ENCODE results near the gene SIK1.
A peak's percentile ranks its signal among the peaks of the same experiment; 100 is the strongest.
"Not testable (repeated sequence)": the region's sequence is repeated elsewhere in the genome, so short reads cannot be mapped to it uniquely, and the experiment has no call there.

Gene SIK1

GRCh38 chr21:43467785-43468184, 40.9 kb upstream of the SIK1 start (continued):
- TF ChIP-seq, protein P1, sequence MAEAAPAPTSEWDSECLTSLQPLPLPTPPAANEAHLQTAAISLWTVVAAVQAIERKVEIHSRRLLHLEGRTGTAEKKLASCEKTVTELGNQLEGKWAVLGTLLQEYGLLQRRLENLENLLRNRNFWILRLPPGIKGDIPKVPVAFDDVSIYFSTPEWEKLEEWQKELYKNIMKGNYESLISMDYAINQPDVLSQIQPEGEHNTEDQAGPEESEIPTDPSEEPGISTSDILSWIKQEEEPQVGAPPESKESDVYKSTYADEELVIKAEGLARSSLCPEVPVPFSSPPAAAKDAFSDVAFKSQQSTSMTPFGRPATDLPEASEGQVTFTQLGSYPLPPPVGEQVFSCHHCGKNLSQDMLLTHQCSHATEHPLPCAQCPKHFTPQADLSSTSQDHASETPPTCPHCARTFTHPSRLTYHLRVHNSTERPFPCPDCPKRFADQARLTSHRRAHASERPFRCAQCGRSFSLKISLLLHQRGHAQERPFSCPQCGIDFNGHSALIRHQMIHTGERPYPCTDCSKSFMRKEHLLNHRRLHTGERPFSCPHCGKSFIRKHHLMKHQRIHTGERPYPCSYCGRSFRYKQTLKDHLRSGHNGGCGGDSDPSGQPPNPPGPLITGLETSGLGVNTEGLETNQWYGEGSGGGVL (tag by site-specific recombination; IDR thresholded peaks at IDR 0.05): 0 out of 2 replicates have a peak, but pooled peaks have one; percentile 16
- TF ChIP-seq ZNF501 (tag by site-specific recombination; IDR thresholded peaks at IDR 0.05): no peak
- 0 out of 2 replicates have a peak, but pooled peaks have one; percentile 12 for TF ChIP-seq ZNF791 (tag by site-specific recombination; IDR thresholded peaks at IDR 0.05)
- TF ChIP-seq, protein P2, sequence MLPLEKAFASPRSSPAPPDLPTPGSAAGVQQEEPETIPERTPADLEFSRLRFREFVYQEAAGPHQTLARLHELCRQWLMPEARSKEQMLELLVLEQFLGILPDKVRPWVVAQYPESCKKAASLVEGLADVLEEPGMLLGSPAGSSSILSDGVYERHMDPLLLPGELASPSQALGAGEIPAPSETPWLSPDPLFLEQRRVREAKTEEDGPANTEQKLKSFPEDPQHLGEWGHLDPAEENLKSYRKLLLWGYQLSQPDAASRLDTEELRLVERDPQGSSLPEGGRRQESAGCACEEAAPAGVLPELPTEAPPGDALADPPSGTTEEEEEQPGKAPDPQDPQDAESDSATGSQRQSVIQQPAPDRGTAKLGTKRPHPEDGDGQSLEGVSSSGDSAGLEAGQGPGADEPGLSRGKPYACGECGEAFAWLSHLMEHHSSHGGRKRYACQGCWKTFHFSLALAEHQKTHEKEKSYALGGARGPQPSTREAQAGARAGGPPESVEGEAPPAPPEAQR (tag by site-specific recombination; IDR thresholded peaks at IDR 0.05): no peak
- 0 out of 2 replicates have a peak, but pooled peaks have one; percentile 54 for TF ChIP-seq ZNF239 (tag by site-specific recombination; IDR thresholded peaks at IDR 0.05)
- TF ChIP-seq ZNF544 (tag by site-specific recombination; IDR thresholded peaks at IDR 0.05): 0 out of 2 replicates have a peak, but pooled peaks have one; percentile 17
- peak; percentile 80; the same call in 1 of the 2 replicates for TF ChIP-seq ZNF621 (tag by site-specific recombination; IDR thresholded peaks at IDR 0.05)

DNA sequence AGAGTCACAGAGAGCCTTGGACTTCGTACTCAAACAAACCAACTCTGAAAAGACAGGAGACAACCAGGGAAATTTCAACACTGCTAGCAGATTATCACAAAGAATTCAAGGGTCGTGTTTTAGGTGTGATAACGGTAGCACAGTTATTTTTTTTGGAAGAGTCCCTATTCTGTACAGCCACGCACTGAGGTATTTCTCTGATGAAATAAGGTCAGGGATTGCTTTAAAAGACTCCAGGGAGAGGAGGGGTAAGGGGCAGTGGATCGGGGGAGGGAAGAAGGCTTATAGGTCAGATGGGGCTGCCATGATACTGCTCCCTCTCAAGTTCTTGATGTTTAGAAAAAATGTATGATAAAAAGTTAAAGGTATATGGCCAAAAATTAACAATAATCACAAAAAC, 38.2 kb upstream of the SIK1 start:
- H3K4me1 ChIP-seq (ENCODE audit: control insufficient read depth, insufficient read depth, low read length); CTCF ChIA-PET; H3K4me3 ChIP-seq (ENCODE audit: low read depth, low read length); H3K27ac ChIP-seq (ENCODE audit: extremely low read depth, low read depth, low read length); POLR2A ChIA-PET; H3K9me3 ChIP-seq (ENCODE audit: control insufficient read depth, insufficient read depth, low read depth, low read length); H3K36me3 ChIP-seq (ENCODE audit: control insufficient read depth in 2 of 2, insufficient read depth in 1 of 2, low read length in 2 of 2): not testable (repeated sequence)

DNA sequence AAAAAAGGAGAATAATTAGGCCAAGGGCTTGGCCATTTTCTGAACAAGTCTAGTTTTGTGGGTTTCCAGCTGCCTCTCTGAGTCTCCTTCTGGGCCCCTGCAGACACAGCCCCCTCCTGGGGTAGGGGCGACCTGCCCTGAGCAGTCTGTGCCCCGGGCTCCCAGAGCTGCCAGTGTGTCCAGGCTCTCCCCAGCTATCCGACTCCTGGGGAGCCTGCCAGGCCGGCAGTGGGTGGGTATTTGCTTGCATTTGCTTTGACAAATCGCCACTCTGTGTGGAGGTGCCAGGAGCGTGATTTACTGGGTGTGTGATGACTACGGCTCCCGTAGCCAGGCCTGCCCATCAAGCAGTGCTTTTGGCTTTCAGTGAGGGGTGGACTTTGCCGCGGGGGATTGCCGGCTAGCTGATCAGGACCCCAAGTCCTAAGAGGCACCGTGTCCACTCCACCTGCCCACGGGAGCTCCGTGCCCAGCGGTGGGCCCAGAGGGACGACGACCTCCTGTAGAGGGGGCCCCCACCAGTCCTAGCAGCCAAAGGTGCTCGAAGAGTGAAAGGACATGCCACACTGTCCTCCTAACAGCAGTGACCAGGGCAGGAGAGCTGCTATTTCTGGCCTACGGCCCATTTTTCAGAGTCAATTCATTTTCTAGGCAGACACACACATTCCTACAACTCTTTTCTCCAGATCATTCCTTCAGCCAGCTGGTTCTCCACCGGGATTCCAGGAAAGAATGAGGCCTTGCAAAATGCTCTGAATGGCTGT, 36.7 kb upstream of the SIK1 start:
- CTCF ChIA-PET; H3K4me1 ChIP-seq (ENCODE audit: control insufficient read depth, insufficient read depth, low read length); H3K4me3 ChIP-seq (ENCODE audit: low read depth, low read length); H3K27ac ChIP-seq (ENCODE audit: extremely low read depth, low read depth, low read length); H3K36me3 ChIP-seq (ENCODE audit: control insufficient read depth in 2 of 2, insufficient read depth in 1 of 2, low read length in 2 of 2); H3K9me3 ChIP-seq (ENCODE audit: control insufficient read depth, insufficient read depth, low read depth, low read length); POLR2A ChIA-PET: not testable (repeated sequence)

DNA sequence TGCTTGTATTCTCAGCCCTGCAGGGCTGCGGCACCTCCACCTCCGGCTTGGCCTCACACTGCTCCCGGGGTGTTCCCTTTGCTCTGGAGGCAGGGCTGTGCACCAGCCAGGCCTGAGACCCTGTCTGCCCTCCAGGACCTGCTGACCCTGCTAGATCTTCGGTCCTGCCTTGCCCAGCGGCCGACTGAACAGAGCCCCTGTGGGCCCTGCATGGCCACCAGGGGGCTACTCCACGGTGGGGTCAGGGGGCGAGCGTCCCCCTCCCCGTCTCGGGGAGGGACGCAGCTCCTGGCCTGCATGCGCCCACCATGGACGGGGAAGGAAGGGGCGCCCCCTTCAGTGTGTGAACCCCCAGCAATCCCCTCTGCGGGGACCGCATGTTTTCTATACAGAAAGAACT, 36.0 kb upstream of the SIK1 start:
- H3K27ac ChIP-seq (ENCODE audit: extremely low read depth, low read depth, low read length); POLR2A ChIA-PET; H3K4me1 ChIP-seq (ENCODE audit: control insufficient read depth, insufficient read depth, low read length); CTCF ChIA-PET; H3K9me3 ChIP-seq (ENCODE audit: control insufficient read depth, insufficient read depth, low read depth, low read length); H3K36me3 ChIP-seq (ENCODE audit: control insufficient read depth in 2 of 2, insufficient read depth in 1 of 2, low read length in 2 of 2); H3K4me3 ChIP-seq (ENCODE audit: low read depth, low read length): not testable (repeated sequence)

DNA sequence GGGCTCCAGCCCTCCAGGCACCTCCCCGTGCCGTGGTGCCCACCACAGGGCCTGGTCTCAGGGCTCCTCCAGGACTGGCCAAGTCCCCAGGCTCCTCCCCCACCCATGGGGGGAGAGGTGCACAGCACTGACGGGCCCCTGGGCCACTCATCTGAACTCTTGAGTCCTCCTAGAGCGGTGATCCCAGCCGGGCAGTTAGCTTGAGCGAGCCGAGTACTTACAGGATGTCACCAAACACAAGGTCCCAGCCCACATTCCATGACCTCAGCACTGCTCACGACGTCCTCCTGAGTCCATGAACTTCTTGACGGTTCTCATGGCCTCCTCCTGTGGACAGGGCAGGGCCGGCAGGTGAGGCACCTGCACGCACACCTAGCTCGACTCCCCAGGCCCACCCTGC, 33.5 kb upstream of the SIK1 start:
- H3K36me3 ChIP-seq (ENCODE audit: control insufficient read depth in 2 of 2, insufficient read depth in 1 of 2, low read length in 2 of 2); H3K4me1 ChIP-seq (ENCODE audit: control insufficient read depth, insufficient read depth, low read length); H3K9me3 ChIP-seq (ENCODE audit: control insufficient read depth, insufficient read depth, low read depth, low read length); H3K4me3 ChIP-seq (ENCODE audit: low read depth, low read length); POLR2A ChIA-PET; CTCF ChIA-PET; H3K27ac ChIP-seq (ENCODE audit: extremely low read depth, low read depth, low read length): not testable (repeated sequence)

- H3K4me1 ChIP-seq (ENCODE audit: control insufficient read depth, insufficient read depth, low read length); H3K27ac ChIP-seq (ENCODE audit: extremely low read depth, low read depth, low read length); POLR2A ChIA-PET; CTCF ChIA-PET; H3K4me3 ChIP-seq (ENCODE audit: low read depth, low read length); H3K9me3 ChIP-seq (ENCODE audit: control insufficient read depth, insufficient read depth, low read depth, low read length); H3K36me3 ChIP-seq (ENCODE audit: control insufficient read depth in 2 of 2, insufficient read depth in 1 of 2, low read length in 2 of 2): not testable (repeated sequence)
These were observed 32.1 kb upstream of the SIK1 start for GRCh38 chr21:43458995-43459394.

GRCh38 chr21:43456616-43457314, 29.8 kb upstream of the SIK1 start:
- H3K27ac ChIP-seq (ENCODE audit: extremely low read depth, low read depth, low read length); H3K4me1 ChIP-seq (ENCODE audit: control insufficient read depth, insufficient read depth, low read length); H3K4me3 ChIP-seq (ENCODE audit: low read depth, low read length); H3K9me3 ChIP-seq (ENCODE audit: control insufficient read depth, insufficient read depth, low read depth, low read length); CTCF ChIA-PET; POLR2A ChIA-PET; H3K36me3 ChIP-seq (ENCODE audit: control insufficient read depth in 2 of 2, insufficient read depth in 1 of 2, low read length in 2 of 2): not testable (repeated sequence)

DNA sequence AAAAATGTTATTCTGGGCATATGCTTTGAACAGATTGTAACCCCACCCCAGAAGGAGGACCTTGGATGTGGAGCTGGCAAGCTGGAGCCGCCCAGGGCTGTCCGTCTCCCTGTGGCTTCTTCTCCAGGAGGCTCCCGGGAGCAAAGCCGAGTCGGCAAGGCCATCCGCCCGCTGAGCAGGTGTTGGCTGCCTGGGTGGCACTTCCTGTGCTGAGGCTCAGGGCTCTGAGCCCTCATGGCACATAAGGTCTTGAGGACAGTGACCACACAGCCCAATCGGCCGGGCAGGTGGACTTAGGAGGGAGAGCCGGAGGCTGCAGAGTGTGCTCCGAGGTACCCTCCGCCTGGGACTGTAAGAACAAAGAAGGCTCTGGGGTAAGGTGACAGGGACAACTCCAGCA, 28.8 kb upstream of the SIK1 start:
- H3K4me3 ChIP-seq (ENCODE audit: low read depth, low read length); H3K27ac ChIP-seq (ENCODE audit: extremely low read depth, low read depth, low read length); CTCF ChIA-PET; H3K9me3 ChIP-seq (ENCODE audit: control insufficient read depth, insufficient read depth, low read depth, low read length); H3K4me1 ChIP-seq (ENCODE audit: control insufficient read depth, insufficient read depth, low read length); POLR2A ChIA-PET; H3K36me3 ChIP-seq (ENCODE audit: control insufficient read depth in 2 of 2, insufficient read depth in 1 of 2, low read length in 2 of 2): not testable (repeated sequence)

DNA sequence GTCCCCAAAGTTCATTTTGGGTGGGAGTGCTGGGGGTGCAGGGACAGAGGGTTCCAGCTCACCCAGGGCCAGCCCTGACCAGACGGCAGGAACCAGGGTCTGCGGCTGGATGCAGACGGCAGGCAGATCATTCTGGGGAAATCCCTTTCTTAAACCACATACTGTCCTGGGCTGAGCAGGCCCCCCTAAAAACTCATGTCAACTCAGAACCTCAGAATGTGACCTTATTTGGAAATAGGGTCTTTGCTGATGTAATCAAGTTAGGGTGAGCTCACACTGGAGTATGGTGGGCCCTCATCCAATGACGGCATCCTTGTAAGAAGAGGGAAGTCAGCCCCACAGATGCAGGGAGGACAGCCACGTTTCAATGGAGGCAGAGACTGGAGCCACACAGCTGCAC, 27.2 kb upstream of the SIK1 start:
- H3K9me3 ChIP-seq (ENCODE audit: control insufficient read depth, insufficient read depth, low read depth, low read length); CTCF ChIA-PET; H3K4me1 ChIP-seq (ENCODE audit: control insufficient read depth, insufficient read depth, low read length); H3K4me3 ChIP-seq (ENCODE audit: low read depth, low read length); H3K36me3 ChIP-seq (ENCODE audit: control insufficient read depth in 2 of 2, insufficient read depth in 1 of 2, low read length in 2 of 2); POLR2A ChIA-PET; H3K27ac ChIP-seq (ENCODE audit: extremely low read depth, low read depth, low read length): not testable (repeated sequence)

All from HEK293 (cell line).